Kasumi-1 (cell line): ENCODE results near the gene KANK3.
A peak's percentile ranks its signal among the peaks of the same experiment; 100 is the strongest.

Experiments used
- DNase-seq, 2 experiments: peaks; one replicate each; lab custom pipeline; 2025; lab: John Stamatoyannopoulos, UW

The KANK3 gene

DNA sequence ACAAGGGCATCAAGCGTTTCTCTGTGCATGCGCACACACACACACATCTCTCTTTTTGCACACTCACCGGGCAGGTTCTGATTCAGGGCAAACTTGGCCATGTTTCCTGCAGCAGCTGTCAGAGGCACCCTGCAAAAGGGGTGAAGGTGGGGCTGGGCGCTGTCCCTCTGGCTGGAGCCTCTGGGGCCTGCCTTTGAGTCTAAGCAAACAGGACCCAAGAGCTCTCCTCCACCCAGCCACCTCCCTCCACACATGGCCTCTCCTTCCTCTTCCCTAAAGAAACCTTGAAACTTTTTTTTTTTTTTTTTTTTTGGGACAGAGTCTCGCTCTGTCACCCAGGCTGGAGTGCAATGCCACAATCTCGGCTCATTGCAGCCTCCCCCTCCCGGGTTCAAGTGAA is 5.3 kb downstream of the KANK3 start:
- DNase-seq, result no peak

DNA sequence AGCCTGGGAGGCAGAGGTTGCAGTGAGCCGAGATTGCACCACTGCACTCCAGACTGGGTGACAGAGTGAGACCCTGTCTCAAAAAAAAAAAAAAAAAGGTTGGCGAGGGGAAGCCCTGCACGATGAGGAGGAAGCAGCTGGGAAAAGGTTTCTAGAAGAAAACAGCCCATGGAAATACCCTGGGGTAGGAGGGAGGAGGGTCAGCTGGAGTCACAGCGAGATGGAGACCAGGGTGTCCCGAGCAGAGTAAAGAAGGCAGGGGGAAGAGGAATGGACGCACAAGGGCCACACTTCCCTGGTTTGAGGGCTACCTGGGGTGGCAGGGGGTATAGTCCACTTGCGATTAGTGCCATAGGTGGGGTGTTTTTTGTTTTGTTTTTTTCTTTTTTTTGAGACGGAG is 6.4 kb downstream of the KANK3 start:
- no peak for DNase-seq

DNA sequence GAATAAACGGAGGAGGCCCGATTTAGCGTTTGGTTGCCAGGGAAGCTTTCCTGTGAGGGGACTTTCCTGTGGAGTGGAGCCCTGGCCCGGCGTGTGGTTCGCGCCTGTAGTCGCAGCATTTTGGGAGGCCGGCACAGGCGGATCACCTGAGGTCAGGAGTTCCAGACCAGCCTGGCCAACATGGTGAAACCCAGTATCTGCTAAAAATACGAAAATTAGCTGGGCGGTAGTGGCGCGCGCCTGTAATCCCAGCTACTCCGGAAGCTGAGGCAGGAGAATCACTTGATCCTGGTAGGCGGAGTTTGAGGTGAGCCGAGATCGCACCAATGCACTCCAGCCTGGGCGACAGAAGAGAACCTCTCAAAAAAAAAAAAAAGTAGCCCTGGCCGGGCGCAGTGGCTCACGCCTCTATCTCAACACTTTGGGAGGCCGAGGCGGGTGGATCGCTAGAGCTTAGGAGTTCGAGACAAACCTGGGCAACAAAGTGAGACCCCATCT is 6.9 kb downstream of the KANK3 start:
- no peak for DNase-seq

DNA sequence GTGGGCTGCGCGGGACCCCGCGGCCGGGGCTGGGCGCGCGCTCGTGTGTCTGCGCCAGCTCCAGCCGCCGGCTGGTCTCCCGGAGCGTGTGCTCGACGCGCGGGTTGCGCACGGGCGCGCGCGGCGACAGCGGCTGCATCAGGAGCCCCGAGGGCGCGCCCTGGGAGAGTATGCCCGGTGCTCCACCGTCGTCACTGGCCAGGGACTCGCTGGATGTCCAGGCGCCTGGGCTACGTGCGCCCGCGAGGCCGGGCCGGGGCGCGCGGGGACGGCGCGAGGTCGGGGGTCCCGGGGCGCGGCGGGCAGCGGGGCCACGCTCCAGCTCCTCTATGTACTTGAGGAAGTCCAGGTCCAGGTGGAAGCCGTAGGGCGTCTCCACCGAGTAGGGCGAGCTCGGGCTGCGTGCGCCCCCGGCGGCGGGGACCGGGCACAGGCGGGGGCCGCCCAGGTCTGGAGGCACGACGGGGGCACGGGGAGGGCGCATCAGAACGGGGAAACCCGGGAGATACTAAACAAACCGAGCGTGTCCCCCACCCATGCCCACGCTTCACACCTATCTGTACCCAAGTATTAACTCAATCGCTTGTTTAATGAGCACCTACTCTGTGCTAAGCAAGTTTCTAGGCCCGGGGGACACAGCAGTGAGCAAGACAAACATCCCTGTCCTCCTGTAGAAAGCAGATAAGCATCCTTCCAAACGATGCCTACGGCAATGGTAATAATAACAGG is 7.6 kb downstream of the KANK3 start:
- no peak for DNase-seq

DNA sequence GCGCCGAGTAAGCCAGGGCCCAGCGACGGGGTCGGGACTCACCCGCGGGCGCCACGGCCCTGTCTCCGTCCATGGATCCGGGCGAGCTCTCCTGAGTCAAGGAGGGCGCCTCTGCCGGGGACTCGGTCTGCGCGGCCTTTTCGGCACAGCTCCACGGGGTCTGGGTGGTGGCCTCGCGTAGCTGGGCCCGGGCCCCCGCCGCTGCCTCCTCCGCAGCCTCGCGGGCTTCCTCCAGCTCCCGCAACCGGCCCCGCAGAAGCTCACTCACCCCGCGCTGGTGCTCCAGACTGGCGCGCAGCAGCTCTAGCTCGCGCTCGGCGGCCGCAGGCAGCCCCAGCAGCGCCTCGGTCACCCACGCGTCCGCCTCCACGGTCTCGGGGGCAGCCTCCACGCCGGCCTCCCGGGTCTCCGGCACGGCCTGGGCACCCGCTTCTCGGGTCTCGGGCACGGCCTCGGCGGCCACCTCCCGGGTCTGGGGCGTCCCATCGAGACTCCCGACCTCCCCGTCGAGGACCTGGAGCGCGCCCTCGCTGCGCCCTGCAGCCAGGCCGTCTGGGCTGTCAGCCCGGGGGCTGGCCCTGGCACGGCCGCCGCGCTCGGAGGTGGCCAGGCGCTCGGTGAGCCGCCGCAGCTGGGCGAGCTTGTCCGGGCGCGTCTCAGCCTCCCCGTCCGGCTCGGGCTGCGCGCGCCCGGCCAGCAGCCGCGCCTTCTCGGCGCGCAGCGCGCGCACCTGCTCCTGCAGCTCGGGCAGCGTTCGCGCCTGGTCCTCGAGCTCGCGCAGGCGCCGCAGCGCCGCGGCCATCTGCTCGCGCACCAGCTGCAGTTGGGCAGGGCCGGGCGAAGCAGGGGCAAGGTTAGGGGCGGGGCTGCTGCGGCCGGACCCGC is 8.4 kb downstream of the KANK3 start:
- DNase-seq, result peak; percentile 26 to 48

DNA sequence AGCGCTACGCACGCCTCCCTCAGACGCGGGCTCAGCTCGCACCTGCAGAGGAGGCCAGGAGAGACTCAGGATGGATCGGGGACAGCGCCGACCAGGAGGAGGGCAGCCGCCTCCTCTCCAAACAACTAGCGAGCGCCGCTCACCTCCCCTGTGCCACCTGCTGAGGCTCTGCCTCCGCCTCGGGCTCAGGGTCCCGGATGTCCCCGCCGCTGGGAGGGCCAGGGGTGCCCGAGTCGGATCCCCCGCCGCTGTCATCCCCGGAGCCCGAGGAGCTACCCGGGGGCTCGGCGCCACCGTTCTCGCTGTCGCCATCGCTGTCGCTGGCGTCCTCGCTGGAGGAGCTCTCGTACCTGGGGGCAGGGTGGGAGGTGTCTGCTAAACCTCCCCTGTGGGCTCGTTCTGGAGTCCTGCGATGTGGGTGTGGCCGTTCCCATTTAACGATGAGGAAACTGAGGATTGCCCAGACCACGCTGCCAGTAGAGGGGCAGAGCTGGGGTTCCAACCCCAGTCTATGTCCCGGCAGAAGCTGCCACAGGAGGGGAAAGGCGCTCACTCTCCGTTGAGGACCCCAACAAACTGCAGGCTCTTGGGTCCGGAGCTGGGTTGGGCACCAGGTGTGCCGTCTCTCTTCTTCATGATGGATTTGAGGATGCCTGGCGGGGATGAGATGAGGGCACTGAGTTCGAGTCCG is 9.2 kb downstream of the KANK3 start:
- DNase-seq, result no peak

DNA sequence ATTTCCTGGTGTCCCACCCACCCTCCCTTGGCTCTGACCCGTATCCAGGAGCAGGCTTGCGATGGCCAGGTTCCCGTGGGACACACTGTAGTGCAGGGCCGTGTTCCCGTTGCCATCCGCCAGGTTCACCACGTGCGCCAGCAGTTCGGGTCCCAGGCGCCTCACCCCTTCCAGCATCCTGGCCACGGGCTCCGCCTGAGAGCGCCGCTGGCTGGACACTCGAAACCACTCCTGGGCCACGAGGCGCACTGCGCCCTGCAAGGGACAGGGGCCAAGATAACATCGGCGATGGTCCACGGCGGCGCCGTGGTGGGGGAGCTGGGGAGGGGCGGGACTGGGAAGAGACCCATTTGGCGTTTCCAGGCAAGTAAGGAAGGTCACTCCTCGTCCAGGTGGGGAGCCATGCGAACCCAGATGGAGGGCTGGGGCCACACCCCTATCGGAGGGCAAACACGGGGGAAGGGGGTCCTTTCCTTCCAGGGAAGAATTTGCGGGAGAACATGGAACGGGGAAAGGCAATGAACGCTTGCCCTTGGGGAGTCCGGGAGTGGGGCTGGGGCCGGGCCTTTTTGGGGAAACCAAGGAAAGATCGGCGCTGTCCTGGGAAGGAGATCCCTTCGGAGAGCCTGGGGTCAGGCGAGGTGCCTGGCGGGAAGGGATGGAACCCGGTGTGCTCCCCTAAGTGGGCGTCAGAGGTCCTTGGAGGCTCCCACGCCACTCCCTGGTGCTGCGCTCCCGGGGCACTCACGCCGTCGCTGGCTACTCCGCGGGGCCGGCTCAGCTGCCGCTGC is 9.9 kb downstream of the KANK3 start:
- no peak for DNase-seq

DNA sequence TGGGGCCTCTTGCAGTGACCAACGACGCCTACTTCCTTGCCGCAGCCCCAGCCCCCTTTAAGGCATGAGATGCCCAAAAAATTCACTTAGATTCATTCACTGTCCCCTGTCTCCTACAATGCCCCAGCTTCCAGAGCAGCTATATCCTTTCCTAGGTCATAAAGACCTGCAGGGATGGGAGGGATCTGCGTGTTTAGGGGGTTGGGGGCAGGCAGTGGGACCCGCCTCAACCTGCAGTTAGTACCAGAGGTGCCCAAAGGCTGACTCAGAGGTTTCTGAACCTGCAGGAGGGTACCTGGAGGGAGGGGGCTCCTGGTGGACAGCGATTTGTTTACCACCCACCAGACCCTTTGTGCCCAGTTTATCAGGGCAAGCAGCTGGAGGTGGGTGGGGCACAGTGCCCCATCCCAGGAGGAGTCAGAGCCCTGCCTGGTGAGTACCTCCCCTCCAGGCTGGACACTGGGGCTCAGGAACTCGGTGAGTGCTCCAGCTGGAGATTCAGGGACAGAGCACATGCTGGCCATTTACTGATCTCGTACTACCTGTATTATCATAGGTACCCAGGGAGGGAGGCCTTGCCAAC is 11.7 kb downstream of the KANK3 start:
- no peak for DNase-seq

DNA sequence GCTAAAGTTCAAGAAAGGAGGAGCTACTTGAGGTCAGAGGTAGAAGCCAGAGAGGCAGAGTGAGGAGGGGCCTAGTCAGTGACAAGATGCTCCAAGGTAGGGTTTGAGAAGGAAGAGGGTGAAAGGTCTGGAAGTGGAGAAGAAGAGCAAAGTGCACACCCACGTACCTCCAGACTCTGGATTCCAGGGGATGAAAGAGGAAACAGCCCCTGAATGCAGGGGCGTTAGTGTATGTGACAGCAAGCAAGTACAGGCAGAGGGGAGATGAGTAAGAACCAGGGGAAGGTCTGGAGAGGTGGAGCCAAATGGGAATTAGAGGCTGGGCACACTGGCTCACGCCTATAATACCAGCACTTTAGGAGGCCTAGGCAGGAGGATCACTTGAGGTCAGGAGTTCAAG is 13.1 kb downstream of the KANK3 start:
- DNase-seq, result no peak

DNA sequence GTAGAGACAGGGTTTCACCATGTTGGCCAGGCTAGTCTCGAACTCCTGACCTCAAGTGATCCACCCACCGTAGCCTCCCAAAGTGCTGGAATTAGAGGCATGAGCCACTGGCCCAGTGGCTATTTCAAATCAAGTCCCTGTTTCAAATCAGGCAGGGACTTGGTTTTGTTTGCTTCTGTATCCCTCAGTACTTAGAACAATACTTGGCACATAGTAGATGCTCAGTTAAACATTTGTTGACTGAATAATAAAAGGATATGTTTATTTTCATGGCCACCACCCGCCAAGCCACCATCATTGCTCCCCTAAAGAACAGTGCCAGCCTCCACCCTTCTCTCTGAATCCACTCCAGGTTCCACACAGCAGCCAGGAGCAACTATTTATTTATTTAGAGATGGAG is 17.6 kb downstream of the KANK3 start:
- no peak for DNase-seq

DNA sequence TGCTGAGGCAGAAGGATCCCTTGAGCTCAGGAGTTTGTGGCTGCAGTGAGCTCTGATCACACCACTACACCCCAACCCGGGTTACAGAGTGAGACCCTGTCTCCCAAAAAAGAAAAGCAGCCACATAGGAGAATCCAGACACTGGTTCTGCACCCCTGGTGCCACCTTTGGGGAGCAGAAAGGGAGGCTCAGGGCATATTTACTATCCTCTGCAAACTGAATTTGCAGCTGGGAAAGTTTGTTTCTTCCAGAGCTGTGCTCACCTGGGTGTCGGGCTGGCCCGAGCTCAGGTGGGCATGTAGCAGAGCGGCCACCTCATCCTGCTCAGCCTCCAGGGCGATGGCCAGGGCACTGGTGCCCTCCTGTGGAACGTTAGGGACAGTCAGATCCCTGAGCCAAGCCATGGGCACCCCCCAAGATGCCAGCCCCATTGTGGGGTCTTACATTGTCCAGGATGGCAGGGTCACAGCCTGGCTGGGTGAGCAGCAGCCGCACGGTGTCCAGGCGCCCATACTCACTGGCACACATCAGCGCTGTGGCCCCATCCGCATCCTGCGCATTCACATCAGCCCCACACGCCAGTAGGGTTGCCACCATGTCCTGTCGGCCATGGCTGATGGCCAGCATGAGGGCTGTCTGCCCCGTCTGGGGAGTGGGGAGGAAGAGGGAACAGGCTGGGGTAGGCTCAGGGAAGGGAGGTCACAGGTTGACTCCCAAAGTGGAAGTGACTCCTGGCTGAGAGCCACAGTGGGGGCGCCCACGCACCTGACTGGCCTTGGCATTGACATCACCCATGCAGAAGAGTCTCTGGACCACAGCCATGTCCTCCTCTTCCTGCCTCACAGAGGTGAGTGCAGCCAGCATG is 18.6 kb downstream of the KANK3 start:
- DNase-seq, result no peak

DNA sequence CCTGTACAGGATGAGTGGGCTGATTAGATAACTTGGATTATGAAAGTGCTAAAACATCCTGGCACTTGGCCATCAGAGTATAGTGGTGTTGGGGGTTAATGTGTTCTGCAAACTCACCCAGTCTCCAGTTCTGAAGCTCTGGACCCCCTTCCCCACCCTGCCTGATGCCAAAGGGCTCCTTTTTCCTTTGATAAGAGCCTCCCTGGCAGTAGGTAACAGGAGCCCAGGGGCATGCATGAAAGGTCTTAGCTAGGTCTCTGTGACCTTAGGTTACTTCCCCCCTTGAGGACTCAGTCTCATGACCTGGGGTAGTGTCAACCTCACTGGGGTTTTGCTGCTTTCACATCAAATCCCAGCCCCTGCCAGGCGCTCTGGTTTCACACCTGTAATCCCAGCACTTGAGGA is 19.3 kb downstream of the KANK3 start:
- DNase-seq, result no peak

DNA sequence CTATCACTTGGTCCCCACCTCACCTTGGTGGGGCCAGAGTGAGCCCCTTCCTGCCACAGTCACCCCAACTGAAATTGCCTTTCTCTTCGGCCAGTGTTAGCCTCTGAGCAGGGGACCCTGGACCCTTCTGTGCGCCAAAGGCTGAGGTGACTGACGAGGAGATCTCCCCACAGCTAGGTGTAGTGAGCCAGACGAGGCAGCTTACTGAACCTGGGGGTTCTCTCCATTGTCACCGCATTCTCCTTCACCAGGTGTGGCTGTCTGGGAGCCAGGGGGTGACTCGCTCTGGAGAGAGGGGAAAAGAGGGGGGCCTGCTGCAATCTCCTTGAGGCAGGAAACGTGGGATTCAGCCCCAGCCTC is 20.4 kb downstream of the KANK3 start:
- no peak for DNase-seq

DNA sequence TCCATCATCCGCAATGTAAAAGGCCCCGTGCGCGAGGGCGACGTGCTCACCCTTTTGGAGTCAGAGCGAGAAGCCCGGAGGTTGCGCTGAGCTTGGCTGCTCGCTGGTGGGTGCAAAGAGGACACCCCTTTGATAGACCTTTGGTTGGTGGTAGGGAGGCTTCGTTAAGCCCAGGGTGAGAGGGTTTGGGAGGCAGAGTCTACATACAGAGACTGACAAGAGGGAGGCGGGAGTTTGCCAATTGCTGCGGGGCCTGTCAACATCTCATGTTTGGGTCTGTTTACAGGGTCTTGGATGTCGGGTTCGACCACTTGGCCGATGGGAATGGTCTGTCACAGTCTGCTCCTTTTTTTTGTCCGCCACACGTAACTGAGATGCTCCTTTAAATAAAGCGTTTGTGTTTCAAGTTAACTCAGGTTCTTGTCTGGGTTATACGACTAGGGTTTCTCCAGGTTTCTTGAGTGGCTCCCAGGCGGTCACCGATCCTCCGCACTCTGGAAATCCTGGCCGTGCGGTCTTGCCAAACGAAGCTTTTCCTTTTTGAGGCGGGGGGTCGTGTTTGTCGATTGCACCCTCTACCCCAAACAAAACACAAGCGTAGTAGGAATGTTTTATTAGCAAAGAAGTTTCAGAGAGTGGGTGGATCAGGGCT is 20.9 kb downstream of the KANK3 start:
- no peak for DNase-seq

DNA sequence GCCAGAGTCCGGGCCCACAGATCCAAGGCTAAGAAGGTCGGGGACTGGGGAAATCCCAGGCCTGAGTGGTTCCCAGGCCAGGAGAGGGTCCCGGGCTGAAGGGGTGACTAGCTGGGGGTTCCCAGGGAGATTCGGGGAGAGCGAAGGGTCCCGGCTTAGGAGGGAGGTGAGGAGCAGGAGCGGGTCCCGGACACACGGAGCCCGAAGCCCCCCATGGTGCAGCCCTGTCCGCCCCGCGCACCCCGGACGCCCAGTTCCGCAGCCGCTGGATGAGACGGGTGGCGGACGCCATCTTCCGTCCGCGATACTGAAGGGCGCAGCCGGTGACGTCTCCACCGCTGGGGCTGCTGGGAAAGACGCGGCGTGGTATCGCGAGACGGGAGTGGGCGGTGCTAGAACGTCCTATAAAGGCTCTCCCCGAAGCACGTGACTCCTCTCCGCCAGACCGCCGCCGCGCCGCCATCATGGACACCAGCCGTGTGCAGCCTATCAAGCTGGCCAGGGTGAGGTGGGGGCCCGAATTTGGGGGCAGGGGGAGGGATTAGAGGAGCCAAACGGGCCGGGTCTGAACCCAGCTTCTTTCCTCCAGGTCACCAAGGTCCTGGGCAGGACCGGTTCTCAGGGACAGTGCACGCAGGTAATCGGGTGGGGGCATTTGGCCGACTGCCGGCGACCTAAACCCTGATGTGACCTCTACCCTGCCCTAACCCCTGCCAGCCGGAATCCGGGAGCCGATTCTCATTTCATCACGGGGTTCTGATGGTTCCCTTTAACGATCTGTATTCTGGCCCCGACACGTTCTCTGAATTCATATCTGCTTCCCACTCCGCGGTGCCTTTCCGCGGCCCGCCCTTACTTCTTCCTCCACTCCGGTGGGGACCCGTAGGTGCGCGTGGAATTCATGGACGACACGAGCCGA is 21.7 kb downstream of the KANK3 start, which contains the start of the genes NDUFA7 and RPS28:
Gene NDUFA7, minus strand, starts transcription at position 309 of the 919 bp plus-strand sequence. Its CDS starts 17 bp downstream, at position 292.
Gene RPS28, plus strand, starts transcription at position 430 of the 919 bp plus-strand sequence. Its CDS starts 35 bp downstream, at position 465.
- DNase-seq, result peak; percentile 89 to 95

DNA sequence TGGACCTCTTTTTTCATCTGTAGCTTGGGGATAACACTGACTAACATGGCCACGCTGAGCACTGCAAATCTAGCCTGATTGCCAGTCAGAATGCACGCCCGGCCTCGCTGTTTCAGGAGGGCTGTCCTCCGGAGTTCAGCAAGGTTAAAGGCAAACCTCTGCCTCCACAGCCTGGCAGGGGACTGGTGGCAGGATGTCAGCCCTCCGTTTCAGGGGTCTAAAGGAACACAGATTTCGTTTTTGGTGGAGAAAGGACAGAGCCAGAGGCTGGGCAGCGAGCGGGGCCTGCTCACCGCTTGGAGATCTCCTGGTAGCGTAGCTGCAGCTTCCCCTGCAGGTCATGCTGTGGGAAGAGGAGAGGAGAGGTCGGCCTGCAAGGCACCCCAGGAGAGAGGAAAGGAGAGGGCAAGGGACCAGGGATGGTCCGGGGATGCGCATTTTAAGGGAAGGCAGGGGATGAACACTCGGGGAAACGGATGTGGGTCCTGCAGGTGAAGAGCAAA is 22.4 kb downstream of the KANK3 start:
- DNase-seq, result no peak

DNA sequence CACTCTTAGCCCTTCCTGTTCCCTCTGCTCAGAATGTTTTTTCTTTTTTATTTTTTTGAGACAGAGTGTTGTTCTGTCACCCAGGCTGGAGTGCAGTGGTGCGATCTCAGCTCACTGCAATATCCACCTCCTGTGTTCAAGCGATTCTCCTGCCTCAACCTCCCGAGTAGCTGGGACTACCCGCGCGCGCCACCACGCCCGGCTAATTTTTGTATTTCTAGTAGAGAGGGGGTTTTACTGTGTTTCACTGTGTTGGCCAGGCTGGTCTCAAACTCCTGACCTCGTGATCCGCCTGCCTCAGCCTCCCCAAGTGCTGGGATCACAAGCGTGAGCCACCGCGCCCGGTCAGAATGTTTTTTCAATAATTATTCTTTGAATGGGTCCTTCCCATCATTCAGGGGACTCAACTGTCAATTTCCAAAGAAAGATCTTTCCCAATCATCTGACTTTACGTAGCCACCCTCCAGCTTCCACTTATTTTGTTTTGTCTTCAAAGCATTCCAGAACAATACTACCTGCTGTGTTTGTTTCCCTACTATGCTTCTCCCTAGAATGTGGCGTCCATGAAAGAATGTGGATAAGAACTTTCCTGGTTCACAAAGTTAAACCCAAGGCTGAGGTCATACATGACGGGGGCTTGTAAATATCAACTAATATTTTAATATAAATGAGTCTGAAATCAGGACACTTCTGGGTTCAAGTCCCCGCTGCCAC is 23.1 kb downstream of the KANK3 start:
- no peak for DNase-seq

DNA sequence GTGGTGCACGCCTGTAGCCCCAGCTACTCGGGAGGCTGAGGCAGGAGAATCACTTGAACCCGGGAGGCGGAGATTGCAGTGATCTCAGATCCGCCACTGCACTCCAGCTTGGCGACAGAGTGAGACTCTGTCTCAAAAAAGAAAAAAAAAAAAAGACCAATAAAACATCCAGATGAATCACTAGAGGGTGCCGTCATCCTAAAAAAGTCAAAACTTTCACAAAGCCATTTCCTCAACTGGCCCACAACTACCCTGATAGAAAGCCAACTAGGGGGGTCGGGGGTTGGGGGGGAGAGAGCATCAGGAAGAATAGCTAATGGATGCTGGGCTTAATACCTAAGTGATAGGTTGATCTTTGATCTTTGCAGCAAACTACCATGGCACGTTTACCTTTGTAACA is 24.2 kb downstream of the KANK3 start:
- DNase-seq, result peak in 1 of 2 experiments; percentile 46
